HFF-Myc (cell line): ENCODE results near the gene HOXD13.
A peak's percentile ranks its signal among the peaks of the same experiment; 100 is the strongest.

ENCODE experiments used
- DNase-seq: peaks from one replicate; pipeline ENCODE4 v3.0.0-alpha.2; 2011; ENCODE audit warnings: low read depth; ENCODE audit errors: extremely low read depth
- H3K4me3 ChIP-seq: replicated peaks from 2 replicates; pipeline ENCODE4 v1.5.1; 2011; ENCODE audit warnings: low read depth, mild to moderate bottlenecking, control low read depth, low read length
- TF ChIP-seq, protein P1 (sequence below): IDR thresholded peaks from 2 replicates; pipeline ENCODE4 v1.5.1; 2012; ENCODE audit warnings: mild to moderate bottlenecking, low read depth, low read length, control low read depth; ENCODE audit errors: missing control alignments

HOXD13 gene

DNA sequence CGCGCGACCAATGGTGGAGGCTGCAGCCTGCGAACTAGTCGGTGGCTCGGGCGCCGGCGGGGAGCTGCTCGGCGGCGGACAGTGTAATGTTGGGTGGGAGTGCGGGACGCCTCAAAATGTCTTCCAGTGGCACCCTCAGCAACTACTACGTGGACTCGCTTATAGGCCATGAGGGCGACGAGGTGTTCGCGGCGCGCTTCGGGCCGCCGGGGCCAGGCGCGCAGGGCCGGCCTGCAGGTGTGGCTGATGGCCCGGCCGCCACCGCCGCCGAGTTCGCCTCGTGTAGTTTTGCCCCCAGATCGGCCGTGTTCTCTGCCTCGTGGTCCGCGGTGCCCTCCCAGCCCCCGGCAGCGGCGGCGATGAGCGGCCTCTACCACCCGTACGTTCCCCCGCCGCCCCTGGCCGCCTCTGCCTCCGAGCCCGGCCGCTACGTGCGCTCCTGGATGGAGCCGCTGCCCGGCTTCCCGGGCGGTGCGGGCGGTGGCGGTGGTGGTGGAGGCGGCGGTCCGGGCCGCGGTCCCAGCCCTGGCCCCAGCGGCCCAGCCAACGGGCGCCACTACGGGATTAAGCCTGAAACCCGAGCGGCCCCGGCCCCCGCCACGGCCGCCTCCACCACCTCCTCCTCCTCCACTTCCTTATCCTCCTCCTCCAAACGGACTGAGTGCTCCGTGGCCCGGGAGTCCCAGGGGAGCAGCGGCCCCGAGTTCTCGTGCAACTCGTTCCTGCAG, 30.3 kb downstream of the HOXD13 start, which contains the start of gene HOXD9:
Gene HOXD9 (plus strand): TSS at position 37 of the 728 bp plus-strand sequence. CDS start 50 bp downstream, at position 87.
- peak within 1 kb of the TSS; percentile 24 for H3K4me3 ChIP-seq
- no peak for DNase-seq
- TF ChIP-seq, protein P1, sequence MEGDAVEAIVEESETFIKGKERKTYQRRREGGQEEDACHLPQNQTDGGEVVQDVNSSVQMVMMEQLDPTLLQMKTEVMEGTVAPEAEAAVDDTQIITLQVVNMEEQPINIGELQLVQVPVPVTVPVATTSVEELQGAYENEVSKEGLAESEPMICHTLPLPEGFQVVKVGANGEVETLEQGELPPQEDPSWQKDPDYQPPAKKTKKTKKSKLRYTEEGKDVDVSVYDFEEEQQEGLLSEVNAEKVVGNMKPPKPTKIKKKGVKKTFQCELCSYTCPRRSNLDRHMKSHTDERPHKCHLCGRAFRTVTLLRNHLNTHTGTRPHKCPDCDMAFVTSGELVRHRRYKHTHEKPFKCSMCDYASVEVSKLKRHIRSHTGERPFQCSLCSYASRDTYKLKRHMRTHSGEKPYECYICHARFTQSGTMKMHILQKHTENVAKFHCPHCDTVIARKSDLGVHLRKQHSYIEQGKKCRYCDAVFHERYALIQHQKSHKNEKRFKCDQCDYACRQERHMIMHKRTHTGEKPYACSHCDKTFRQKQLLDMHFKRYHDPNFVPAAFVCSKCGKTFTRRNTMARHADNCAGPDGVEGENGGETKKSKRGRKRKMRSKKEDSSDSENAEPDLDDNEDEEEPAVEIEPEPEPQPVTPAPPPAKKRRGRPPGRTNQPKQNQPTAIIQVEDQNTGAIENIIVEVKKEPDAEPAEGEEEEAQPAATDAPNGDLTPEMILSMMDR, result no peak

DNA sequence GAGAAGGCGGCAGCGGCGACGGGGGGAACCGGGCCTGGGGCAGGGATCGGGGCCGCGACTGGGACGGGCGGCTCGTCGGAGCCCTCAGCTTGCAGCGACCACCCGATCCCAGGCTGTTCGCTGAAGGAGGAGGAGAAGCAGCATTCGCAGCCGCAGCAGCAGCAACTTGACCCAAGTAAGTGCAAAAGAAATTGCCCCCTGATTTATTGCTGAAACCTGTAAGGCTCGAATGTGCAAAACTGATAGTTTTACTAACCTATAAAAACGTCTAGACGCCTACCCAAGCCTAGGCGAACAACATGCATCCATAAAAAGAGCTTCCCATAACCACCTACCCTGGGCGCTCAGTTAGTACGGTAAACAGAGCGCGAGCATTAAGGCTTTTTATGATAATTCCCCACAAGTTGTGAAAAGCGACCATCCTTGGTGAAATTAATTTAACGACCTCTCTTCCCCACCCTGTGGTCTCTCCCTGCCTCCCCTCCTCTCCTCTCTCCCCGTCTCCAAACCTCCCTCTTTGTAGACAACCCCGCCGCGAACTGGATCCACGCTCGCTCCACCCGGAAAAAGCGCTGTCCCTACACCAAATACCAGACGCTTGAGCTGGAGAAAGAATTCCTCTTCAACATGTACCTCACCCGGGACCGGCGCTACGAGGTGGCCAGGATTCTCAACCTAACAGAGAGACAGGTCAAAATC, 31.0 kb downstream of the HOXD13 start:
- no peak overlapping the region for H3K4me3 ChIP-seq
- TF ChIP-seq, protein P1, result no peak
- DNase-seq, result no peak

DNA sequence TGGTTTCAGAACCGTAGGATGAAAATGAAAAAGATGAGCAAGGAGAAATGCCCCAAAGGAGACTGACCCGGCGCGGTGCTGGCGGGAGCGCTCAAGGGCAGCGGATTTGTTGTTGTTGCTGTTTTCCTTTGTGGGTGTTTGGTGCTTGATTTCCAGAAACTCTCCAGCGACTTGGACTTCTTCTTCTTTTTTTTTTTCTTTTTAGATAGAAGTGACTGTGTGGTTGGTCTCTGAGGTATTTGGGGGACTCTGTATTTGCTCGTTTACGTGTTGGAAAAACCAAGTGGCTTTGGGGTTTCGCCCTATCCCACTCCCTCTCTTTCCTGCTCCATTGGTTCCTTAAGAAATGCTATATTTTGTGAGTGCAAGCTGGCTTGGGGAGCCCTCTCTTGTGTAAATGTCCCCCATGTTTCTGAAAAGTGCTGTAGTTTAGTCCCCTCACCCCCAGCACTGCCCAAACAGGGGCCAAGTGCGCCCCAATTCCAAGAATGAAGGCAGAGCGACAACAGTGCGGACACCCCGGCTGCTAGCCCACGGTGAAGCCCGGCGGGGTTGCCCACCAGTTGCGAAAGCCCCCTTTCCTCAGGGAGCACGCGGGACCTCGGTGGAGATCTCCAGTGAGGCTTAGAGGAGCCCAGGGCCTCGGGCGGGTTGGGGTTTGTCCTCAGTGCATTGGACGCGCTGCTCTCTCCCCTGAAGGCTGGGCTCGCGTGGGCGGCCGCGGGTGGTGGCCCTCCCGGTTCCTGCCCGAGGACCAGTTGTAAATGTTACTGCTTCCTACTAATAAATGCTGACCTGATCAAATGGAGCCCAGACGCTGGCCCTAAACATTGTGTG, 31.8 kb downstream of the HOXD13 start:
- H3K4me3 ChIP-seq, result no peak overlapping the region
- DNase-seq, result no peak

DNA sequence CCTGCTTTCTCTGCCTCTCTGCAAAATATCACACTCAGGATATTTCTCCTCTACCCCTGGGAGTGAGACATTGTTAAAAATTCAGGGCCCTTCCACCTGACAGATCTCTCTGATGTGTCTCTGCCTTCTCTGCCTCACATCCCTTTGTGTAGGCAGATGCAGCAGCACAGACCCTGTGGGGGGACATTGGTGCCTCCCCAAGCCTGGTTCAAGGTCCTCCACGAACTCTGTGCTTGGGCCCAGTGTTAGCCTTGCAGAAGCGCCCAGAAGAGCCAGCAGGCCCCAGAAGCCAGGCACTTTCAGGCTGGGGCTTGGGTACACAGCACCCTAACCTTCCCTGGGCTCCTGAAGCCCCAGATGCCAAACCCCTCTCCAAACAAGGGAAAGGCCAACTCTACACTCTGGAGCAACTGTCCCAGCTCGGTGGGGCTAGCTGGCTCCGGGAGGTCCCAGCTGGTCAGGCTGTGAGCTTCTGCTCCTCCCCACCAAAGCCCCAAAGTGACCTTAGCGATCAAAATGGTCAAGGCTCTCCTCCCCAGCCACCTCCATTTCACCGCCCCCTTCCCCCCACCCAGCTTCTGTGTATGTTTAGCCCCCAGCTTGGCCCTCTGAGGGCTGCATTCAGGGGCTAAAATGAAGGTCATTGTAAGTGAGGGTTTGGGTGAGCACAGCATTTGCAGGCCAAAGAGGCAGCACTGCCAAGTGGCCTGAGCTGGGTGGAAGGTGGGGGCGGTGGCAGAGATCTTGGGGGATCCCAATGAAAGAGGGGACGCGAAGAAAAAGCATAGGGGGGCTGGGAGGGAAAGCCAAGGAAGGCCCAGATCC, 32.6 kb downstream of the HOXD13 start:
- TF ChIP-seq, protein P1, result no peak
- no peak for DNase-seq
- H3K4me3 ChIP-seq, result no peak overlapping the region

More for the DNA sequence above, 31.8 kb downstream of the HOXD13 start:
- TF ChIP-seq, protein P1, result no peak

DNA sequence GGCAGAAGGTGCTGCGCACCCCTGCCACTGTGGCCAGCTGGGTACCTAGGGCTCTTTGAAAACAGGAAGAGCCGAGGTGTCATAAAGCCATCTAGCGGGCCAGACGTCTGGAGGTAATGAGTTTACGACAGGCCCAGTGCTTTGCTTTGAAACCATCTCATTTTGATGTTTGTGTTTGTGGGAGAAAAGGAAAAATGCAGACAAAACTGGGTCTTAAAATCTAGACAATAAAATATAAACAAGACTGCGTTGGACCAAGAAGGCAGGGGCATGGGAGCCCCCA, 33.2 kb downstream of the HOXD13 start:
- TF ChIP-seq, protein P1, result no peak
- no peak overlapping the region for H3K4me3 ChIP-seq
- no peak for DNase-seq
